Stimulated activated CD4-positive, alpha-beta T cell treated with anti-CD3 and anti-CD28 coated beads, Interleukin-15, amount 100 ng/mL, for 48 hours (primary cell): Measurements from ENCODE around the gene PCCA.
A peak's percentile ranks its signal among the peaks of the same experiment; 100 is the strongest.
"Not testable (repeated sequence)": the region's sequence is repeated elsewhere in the genome, so short reads cannot be mapped to it uniquely, and the experiment has no call there.

Source experiments
- DNase-seq, 2 donors: peaks; one replicate each; pipeline ENCODE4 v3.0.0-alpha.2; 2020; ENCODE audit warnings: low read depth in 2 of 2

PCCA gene

DNA sequence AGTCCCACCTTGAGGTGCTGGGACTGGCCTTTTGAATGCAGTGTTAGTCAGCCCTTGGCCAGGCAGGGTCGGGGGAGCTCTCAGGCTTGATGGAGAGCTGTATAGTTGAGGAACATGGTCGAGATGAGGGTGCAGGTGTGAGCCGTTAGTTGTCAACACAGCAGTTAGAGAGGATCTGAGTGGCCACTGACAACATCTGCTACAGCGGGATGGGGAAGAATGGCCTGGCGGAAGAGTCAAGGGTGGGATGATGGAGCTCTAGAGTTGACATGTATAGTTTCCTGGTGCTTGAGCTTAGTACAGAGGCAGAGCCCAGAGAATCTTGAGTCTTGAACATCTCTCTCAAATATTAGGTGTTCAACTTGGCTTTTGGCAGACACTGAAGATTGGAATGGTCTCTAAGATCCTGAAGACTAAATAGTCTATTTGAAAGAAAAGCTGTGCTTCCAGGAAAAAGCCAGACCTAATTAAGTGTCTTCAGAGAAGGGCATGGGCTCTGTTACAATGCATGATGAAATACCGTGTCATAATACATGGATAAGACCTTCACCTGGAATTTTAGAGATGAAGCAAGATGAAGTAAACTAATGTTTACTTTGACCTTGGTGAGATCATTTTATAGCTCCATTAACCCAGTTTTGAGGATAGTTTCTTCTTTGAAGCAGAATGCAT lies 9.7 kb downstream of the PCCA start:
- DNase-seq = no peak

DNA sequence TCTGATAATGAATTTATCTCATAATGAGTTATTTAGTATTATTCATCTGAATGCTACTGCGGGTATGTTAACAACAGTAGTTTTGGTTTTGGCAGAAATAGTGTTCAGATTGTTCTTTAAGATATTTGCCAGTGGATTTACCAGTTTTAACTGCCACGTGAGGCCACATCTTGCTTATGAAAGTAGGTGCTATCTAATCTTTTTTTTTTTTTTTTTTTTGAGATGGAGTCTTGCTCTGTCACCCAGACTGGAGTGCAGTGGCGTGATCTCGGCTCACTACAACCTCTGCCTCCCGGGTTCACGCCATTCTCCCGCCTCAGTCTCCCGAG lies 10.2 kb downstream of the PCCA start:
- not testable (repeated sequence) for DNase-seq

DNA sequence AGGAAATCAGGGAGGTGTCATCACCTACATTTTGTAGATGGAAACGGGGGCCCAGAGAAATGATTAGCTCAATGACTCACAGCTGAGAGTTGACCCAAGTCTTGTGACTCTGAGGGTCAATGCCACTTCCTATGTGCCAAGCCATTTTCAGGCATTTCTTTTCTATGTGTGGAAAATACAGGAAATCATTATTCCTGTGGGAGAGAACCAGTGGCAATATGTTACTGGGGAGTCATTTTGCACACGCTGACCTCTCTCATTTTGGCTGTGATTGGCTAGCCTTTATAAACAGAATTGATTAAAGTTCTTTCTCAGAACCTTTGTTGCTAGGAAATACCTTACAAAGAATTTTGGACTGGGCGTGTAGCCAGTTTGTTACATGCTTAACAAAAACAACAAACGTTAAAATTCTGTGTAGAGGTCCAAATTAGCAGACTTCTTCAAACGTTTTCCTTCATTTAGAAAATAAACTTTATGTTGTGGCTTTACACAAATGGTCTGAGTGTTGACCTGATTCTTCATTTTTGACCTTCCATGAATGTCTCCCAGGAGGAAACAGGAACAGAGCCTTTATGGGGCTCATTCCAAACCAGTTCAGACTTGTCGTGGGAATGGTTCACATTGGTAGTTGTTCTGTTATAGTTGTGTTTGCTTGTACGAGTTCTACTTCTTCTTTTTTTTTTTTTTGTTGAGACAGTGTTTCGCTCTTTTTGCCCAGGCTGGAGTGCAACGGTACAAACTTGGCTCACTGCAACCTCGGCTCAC lies 11.4 kb downstream of the PCCA start:
- no peak for DNase-seq

DNA sequence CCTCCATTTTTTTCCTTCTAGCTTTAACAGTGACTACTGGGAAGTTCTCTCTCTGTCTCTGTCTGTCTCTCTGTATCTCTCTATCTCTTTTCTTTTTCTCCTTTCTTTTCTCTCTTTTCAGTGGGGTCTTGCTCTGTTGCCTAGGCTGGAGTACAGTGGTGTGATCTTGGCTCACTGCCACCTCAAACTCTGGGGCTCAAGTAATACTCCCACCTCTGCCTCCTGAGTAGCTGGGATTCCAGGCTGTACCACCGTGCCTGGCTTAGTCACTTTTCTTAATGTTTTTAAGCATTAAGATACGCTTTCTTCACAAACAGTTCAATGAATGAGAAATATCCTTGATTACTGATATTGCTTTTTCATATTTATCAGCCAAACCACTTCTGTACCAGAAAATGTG lies 13.1 kb downstream of the PCCA start:
- DNase-seq = no peak

DNA sequence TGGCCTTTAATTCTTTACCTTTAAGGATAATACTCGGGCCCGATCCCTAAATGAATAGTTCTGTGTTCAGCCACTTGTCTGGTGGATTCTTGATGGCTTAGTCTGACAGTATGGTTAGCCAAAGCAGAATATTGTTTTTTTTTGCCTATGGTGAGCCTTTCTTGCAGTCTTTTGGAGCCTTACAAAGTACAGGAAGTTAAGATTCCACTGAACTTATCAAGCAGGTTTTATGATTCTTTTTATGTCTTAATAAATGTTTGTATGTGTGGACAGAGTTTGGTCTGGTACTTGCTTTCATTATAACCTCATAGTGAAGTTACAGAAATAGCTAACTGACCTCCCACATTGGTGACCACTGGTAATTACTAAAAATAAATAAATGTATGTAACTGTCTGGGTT lies 17.1 kb downstream of the PCCA start:
- DNase-seq = no peak

DNA sequence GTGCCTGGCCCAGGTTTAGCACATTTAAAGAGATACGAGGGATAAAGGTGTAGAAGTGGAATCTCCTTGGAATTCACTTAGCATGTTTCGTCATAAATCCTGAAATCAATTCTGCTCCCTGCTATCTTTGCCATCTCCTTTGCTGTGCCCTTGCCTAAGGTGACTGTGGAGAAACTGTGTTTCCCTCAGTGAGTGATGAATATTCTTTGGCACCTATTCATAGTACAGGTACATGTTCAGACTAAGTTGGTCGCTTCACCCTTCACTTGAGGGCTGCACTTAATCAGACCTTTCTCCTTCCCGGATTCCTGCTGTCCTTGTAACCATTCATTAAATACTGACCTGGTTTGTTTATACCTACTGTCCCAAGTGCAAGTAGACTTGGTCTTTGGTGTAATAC lies 17.8 kb downstream of the PCCA start:
- DNase-seq = no peak

DNA sequence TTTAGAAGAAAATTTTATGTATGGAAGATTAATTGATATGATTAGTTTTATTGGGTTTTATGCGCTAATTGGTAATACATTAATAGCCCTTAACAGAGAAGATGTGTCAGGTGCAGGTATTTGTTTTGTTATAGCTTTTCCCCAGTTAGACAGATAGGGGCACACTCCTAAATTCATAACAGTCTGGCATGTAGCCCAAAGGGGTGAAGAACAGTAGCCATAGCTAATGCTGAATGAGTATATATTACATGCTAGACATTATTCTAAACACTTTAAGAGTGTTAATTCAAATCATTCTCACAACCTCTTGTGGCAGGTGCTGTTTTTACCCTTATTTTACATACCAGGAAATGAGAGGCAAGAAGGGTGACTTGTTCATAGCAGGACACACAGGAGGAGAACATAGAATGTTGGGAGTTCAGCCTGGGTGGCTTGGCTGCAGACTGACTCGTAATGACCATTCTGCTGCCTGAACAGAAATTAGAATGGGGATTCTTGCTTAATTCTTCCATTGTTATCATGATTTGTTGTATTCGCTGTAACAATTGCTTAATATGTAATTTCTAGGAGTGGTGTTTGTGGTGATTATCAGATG lies 20.1 kb downstream of the PCCA start:
- no peak for DNase-seq

DNA sequence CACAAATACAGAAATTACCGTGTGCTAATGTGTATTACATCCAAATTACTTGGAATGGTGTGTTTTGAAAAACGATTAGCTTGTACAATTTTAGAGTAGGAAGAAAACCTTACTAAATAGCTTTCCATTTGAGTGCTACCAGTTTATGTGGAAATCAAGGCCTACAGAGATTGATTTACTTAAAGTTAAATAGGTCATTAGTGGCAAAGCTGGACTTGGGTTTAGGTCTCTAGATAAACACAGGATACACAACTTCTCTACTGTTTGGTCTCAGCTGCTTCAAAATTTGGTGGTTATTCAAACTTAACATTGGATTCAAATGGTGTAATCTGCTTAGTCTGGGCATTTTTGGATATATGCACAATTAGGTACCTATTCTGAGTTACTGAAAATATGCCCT lies 21.4 kb downstream of the PCCA start:
- DNase-seq = no peak

DNA sequence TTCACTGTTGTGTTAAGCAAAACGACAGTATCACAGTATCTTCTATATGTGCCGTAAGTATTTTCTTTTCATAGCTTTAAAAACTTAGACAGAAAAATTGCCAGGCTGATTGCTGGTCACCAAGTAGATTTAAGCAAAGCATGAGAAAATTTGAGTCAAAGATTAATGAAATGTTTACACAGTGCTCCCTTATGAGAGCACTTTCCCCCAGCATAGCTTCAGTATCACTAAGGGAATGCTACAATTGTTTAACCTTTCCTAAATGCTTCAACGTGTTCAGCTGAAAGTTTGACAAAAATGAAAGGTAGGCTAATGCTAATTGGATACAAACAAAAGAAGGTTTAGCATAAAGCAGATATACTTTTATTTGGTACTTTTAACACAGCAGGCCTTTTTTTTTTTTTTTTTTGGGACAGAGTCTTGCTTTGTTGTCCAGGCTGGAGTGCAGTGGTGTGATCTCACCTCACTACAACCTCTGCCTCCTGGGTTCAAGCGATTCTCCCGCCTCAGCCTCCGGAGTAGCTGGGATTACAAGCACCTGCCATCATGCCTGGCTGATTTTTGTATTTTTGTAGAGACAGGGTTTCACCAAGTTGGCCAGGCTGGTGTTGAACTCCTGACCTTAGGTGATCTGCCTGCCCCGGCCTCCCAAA lies 23.4 kb downstream of the PCCA start:
- DNase-seq = no peak

DNA sequence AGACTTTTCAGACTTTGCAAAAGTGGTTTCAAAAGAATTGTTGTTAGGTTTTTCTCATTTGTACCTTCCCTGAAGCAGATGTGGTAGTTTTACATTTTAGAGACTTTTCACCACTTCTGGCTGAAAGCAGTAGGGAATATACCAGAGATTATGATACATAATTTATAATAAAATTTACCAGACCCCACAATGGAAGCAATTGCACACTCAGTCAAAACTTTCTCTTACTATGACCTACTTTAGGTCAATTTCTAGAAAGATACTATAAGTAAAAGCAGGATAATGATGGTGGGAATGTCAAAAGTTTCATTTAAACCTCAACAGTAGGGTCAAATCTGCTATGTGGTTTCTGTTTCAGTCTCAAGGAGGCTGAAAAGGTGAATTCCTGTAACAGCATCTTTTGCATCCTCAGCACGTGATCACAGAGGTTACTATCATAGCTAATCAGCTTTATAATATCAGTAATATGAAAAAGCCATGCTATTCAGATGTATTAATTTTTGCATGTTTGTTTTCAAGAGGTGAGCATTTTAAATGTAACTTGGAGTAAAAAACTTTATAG lies 26.9 kb downstream of the PCCA start:
- no peak for DNase-seq

DNA sequence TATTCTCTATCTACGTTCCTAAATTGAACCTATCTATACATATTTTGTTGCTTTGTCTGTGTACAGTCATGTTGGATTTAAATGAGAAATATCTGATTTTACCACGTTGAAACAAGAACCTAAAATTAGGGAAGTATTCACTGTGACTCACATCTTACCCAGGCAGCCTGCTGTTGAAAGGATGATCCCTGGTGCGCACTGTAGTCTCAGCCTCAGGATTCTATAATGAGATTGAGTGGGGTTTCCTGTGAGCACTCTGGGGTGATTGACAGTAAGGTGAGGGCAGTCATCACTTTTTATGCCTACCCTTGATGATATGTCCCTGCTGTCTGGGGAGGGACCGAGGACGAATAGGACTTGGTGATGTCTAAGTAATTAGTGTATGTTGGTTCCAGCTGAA lies 35.4 kb downstream of the PCCA start:
- no peak for DNase-seq

DNA sequence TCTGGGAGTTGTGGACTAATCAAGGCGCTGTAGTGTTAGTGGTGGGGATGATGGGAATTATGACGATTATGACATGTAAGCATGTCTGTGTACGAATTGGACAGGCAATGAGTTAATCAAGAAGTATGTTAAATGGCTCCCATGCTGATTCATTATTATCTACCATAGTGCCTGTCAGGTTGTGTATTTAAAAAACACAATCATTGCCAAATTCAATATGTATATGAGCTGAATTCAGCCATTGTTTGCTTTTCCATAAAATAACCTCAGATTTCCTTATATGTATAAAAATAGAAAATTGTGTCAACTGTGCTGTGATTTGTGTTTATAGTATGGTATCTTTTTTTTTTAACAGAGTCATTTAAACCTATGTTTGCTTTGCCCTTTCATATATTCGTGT lies 37.1 kb downstream of the PCCA start:
- DNase-seq = no peak

DNA sequence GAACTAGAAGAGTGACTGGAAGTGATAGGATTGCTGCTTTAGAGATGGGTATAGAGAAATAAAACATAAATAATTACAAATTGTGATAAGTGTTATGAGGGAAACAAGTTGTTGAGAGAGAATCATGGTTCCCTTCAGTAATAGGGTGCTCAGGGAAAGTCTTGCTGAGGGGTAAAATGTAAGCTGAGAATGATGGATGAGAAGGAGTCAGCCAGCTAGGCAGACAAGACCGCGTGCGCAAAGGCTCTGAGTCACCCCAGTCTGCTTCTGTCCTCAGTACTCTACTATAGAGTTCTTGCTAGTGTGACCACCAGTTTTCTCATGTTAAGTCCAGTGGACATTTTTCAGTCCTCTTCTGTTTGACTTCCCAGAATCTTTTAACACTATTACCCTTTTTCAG lies 39.5 kb downstream of the PCCA start:
- no peak for DNase-seq

DNA sequence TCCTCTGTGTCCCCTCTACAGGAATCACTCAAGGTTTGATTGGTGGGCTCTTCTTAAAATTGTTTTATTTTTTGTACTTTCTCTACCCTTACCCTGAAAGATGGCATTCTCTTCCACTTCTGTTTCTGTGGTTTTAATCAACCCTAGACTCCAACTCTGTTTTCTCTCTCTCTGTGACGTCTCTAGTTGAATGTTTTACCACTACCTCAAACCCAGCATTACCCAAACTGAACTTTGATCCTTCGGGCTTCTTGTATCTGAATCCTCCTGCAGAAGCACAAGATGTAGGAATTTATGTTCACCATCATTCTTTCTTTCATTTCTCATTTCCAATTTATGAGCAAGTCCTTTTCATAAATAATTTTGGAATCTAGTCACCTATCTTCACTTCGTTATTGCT lies 39.9 kb downstream of the PCCA start:
- DNase-seq = no peak

DNA sequence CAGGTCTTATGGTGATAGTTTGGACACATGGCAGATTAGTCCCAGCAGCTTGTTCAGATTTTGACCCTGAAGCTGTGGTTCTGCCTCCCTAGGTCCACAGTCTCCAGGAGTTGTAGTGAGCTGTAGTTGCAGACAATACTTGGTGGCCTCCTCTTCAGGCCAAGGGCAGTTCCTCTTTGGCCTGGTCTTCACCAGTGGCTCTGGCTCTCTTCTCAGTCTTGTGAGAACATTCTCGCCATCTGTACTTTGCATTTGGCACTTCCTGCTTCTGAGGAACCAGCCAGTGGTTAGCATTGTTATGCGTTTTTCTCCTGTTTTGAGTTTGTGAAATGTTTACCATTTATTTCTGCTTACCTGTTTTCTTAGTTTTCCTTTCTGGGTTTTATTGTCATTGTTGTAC lies 40.7 kb downstream of the PCCA start:
- DNase-seq = no peak

DNA sequence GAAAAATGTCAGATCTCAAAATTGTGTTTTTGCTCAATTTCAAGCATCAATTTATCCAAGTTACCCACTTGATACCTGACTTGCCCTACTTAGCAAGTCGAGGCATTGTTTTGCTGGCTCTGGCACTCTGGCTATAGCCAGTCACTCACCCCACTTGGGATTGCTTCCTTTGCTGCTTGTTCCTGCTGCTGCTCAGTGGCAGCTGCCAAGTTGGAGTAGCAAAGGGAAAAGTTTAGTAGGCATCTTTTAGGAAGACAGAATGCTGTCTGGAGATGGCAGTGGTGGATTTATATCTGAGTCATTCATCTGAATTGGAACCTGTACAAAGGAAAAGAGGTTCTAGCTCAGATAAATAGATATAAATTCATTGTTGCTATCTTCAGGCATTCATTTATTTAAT lies 41.2 kb downstream of the PCCA start:
- DNase-seq = no peak

DNA sequence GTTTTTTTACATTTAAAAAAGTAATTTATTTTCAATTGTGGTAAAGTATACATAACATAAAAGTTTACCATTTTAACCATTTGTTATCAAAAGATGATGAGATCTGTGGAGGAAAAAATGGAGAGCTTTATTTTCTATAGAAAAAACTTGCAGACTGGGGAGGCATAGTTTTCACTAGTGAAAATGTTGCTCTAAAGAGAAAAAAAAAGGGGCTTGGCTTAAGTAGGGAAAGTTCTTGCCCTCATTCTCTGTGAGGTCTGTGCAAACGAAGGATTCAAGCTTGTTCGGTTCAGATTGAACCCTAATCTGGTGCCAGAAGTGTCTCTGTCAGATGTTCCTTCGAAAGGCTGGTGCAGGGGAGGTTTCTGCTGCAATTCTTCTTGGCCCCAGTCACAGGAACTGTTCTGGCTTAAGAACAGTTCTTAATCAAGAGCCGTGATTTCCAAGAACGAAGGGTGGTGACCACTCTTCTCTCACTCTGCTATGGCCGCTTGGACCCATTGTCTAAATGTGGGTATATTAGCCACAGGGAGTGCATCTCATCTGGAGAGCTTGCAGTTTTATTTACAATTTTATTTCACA lies 42.1 kb downstream of the PCCA start:
- DNase-seq = no peak

DNA sequence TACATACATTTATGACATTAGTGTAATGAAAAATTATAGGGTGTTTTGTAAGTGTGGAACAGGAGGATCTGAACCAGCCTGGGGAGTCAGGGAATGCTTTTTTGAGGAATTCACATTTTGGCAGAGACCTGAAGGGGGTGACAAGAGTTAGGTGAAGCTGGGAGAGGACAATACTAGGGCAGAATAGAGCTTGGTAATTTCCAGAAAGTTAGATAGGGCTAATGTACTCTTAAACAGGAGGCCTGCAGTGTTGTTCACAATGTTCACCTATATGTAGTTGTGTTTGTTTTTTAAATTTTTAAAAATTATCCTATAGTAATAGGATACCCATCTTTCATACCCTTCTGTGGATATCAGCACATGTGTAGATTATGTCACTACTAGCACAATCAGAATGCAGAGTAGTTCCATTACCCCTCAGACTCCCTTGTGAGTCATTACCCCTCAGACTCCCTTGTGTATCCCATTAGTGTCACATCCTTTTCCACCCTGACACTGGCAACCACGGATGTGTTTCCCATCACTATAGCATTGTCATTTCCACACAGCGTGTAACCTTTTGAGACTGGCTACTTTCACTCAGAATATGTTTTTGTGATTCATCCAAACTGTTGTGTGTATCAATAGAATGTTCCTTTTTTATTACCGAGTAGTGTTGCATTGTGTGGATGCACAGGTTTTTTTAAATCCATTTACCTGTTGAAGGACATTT lies 43.1 kb downstream of the PCCA start:
- DNase-seq = peak; percentile 23 to 25

DNA sequence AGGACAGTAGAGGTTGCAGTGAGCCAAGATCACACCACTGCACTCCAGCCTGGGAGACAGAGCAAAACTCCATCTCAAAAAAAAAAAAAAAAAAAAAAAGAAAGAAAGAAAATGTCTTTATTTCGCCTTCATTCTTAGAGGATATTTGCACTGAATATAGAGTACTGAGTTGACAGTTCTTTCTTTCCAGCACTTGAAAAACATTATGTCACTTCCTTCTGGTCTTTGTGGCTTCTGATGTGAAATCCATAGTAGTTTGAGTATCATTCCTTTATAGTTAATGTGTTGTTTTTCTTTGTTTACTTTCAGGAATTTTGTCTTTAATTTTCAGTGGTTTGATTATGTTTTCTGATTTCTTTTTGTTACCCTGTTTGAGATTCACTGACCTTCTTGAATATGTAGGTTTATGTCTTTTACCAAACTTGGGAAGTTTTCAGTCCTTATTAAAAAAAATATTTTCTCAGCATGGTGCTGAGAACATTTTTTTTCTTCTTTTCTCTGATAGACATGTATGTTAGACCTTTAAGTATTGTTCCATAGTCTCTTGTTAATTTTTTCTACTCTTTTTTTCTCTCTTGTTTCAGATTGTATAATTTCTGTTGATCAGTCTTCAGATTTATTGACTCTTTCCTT lies 50.1 kb downstream of the PCCA start:
- DNase-seq = no peak

DNA sequence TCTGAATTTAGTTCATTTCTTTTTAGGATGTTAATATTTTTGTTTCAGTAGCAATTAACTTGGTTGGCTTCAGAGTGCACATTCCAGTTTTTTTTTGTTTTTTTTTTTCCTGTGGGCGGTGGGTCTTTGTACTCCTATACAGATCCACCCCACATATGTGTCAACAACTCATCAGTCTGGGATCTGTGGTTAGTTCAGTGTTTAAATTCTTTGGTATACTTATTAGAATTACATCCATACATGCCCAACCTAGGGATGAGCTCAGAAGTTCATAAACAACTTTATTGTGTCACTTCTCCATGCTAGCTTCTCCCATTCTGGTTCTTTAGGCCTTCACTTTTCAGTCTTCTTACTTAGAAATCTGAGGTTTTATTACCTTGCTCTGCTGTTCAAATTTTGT lies 50.9 kb downstream of the PCCA start:
- DNase-seq = no peak

DNA sequence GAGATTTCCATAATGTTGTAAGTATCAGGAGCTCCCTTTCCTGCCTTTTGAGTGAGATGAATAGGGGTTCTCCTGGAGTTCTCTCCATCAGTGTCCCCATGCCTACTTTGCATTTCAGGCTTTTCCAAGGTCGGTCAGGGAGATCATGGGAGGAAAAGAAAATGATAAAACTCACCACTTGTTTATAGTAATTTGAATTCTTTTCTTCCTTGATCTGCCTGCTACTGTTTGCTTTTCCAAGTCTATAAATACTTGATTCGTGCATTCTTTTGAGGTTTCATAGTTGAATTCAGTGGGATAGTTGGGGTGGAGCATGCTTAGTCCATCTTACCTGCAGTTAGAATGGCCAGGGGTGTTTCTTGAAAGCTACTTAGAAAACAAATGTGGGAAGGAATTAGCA lies 51.5 kb downstream of the PCCA start:
- no peak for DNase-seq
